Measurements from ENCODE around the gene OPCML. TPM values are rescaled to one million over a fixed set of nuclear protein-coding genes. Genes with fewer than 3 reads are reported as not detected.

Gene OPCML
- total and polyA plus RNA-seq, 2 experiments from 2014 or later = 1.2 to 4.4 TPM

- Histone ChIP-seq H3K27ac (ENCODE audit: low read depth) (no peak overlapping the region), H3K27me3 (ENCODE audit: insufficient read depth) (no peaks in the 10 kb centered on the region), H2AFZ (no peak overlapping the region), H3K79me2 (replicated peaks; ENCODE audit: insufficient read depth) (no peaks in the 10 kb centered on the region), H3K9me2 (ENCODE audit: insufficient read depth) (no peaks in the 10 kb centered on the region), H3K4me3 (no peak overlapping the region), H4K20me1 (replicated peaks; ENCODE audit: insufficient read depth) (no peaks in the 10 kb centered on the region), H3K36me3 (ENCODE audit: insufficient read depth) (no peaks in the 10 kb centered on the region), H3K4me1 (ENCODE audit: insufficient read depth) (no peaks in the 10 kb centered on the region), H3F3A (replicated peaks; ENCODE audit: low read depth) (no peaks in the 10 kb centered on the region), H3K4me2 (no peak overlapping the region)
- Mint-ChIP-seq H3K9me3 (no peaks in the 10 kb centered on the region), H3K4me3 (no peak overlapping the region), H3K36me3 (ENCODE audit: low read depth) (no peaks in the 10 kb centered on the region), H3K4me1 (no peaks in the 10 kb centered on the region; the same call in 2 of the 3 replicates), H3K27me3 (ENCODE audit: insufficient read depth, low read depth, poor library complexity) (peaks cover 2% of the 10 kb centered on the region), H3K27ac (no peak overlapping the region)
- ATAC-seq (no peak), DNase-seq (ENCODE audit: low spot score) (no peak)
- TF ChIP-seq JUNB (IDR thresholded peaks at IDR 0.05; ENCODE audit: unreplicated experiment) = no peak
- no peak for TF ChIP-seq STAT1 (IDR thresholded peaks at IDR 0.05; ENCODE audit: unreplicated experiment)
- no peak for TF ChIP-seq NANOG (IDR thresholded peaks at IDR 0.05; ENCODE audit: borderline replicate concordance)
- TF ChIP-seq EZH2 (IDR thresholded peaks at IDR 0.05; ENCODE audit: low read depth, unreplicated experiment) = no peak
- no peak for TF ChIP-seq CTCF (conservative IDR thresholded peaks at IDR 0.05; ENCODE audit: low read depth in 2 of 2)
- no peak for TF ChIP-seq ZNF462 (CRISPR knock-in tag; IDR thresholded peaks at IDR 0.05)
- no peak for TF ChIP-seq POLR2AphosphoS5 (IDR thresholded peaks at IDR 0.05; ENCODE audit: low read depth)
- no peak for TF ChIP-seq EZH2phosphoT487 (IDR thresholded peaks at IDR 0.05; ENCODE audit: unreplicated experiment)
- no peak for TF ChIP-seq ZNF114 (CRISPR knock-in tag; IDR thresholded peaks at IDR 0.05)
- TF ChIP-seq ZNF331 (CRISPR knock-in tag; IDR thresholded peaks at IDR 0.05; ENCODE audit: low read depth) = no peak
Measured at GRCh38 chr11:133180201-133180600, 352.1 kb downstream of the OPCML start.

Data from GM23338 (cell line).